Measurements from ENCODE around the gene ZNF280C.

ZNF280C gene

DNA sequence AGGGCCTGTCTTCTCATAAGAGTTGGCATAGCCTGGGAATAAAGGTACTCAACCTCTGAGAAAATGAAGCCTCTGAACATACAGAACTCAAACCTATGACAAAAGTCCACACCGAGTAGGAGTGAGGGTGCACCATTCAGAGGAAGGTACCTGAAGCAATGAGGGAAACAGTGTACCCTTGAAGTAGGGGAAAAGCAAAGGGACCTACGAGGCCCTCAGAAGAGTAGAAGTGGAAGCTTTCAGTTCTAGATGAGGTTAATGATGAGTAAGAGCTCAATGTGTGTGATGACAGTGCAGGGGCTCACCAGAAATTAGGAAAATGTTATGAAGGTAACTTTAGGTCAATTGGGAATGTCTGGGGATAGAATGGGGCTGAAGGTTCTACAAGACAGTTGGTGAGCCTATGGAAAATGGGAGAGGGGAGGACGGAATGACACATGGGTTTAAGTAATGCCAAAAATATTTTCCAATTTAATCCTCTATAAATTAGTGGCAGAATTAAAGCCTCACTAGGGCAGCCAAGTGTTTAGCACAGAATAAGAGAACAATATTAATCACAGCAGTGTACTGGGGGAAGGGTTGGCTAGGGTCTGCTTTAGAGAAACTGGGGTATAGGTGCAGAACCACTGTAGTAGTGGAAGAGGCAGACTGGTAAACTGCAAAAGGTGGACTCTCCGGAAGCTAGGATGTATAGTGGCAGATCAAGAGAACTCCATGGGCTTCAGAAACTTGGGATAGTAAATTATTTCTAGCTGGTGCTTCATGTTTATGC, 57.1 kb downstream of the ZNF280C start:
- in situ Hi-C loops (cut with MboI; ENCODE audit: low sequenced_read_pairs, unreplicated experiment): no loop called here
- no peak for DNase-seq (ENCODE audit: low spot score)
- TF ChIP-seq, protein P1, sequence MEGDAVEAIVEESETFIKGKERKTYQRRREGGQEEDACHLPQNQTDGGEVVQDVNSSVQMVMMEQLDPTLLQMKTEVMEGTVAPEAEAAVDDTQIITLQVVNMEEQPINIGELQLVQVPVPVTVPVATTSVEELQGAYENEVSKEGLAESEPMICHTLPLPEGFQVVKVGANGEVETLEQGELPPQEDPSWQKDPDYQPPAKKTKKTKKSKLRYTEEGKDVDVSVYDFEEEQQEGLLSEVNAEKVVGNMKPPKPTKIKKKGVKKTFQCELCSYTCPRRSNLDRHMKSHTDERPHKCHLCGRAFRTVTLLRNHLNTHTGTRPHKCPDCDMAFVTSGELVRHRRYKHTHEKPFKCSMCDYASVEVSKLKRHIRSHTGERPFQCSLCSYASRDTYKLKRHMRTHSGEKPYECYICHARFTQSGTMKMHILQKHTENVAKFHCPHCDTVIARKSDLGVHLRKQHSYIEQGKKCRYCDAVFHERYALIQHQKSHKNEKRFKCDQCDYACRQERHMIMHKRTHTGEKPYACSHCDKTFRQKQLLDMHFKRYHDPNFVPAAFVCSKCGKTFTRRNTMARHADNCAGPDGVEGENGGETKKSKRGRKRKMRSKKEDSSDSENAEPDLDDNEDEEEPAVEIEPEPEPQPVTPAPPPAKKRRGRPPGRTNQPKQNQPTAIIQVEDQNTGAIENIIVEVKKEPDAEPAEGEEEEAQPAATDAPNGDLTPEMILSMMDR (IDR thresholded peaks at IDR 0.05; ENCODE audit: borderline replicate concordance, control extremely low read depth, extremely low read depth, insufficient read depth, missing control alignments): no peak

DNA sequence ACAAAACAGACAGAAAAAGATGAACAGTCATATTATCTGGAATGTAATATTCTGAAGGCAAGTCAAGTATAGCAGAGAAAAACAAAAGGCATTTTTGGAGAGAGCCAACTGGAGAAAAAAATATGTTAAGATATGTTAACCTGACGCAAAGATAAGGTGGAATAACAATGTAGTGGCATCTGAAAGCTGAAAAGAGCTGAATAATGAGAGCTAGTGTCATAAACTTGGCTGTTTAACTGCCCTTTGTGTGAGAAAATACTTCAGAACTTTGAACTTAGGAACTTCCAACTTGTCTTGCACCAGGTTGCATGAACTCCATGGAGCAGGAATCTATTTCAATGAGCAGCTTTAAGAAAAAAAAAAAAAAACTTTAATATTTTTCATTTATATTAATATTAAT, 64.1 kb downstream of the ZNF280C start:
- in situ Hi-C loops (cut with MboI; ENCODE audit: low sequenced_read_pairs, unreplicated experiment): no loop called here
- TF ChIP-seq, protein P1 (IDR thresholded peaks at IDR 0.05; ENCODE audit: borderline replicate concordance, control extremely low read depth, extremely low read depth, insufficient read depth, missing control alignments): no peak
- no peak for DNase-seq (ENCODE audit: low spot score)

DNA sequence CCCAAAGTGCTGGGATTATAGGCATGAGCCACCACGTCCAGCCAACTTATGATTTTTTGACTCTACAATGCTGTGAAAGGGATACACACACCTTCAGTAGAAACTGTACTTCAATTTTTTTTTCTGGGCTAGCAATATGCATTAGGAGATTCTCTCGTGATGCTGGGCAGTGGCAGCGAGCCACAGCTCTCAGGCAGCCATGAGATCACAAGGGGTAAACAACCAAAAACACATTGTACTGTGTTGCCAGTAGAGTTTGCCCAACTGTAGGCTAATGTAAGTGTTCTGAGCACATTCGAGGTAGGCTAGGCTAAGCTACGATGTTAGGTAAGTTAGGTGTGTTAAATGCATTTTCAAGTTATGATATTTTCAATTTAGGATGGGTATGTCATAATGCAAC, 71.2 kb downstream of the ZNF280C start:
- DNase-seq (ENCODE audit: low spot score): no peak
- TF ChIP-seq, protein P1 (IDR thresholded peaks at IDR 0.05; ENCODE audit: borderline replicate concordance, control extremely low read depth, extremely low read depth, insufficient read depth, missing control alignments): no peak
- in situ Hi-C loops (cut with MboI; ENCODE audit: low sequenced_read_pairs, unreplicated experiment): loop anchor here (10.0 to 25.0 kb wide), 2 partner anchors 123 to 585 kb away; no protein-coding TSS in a partner anchor

DNA sequence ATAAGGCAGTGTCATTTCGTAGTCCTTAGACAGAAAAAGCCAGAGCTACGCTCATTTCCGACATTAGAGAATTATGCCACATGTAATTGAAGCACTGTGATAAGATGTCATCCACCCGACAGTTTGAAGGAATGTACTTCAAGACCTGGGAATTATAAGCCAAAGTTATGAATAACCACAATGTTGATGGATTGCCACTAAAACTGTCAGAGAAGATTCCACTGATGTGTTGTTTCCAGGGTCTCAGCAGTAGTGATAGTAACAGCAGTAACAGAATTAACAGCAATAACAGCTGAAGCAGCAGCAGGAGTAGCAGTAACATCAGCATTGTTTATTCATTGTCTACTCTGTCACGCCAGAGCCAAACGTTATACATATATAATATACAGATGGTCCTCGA, 72.2 kb downstream of the ZNF280C start:
- DNase-seq (ENCODE audit: low spot score): no peak
- TF ChIP-seq, protein P1 (IDR thresholded peaks at IDR 0.05; ENCODE audit: borderline replicate concordance, control extremely low read depth, extremely low read depth, insufficient read depth, missing control alignments): no peak
- in situ Hi-C loops (cut with MboI; ENCODE audit: low sequenced_read_pairs, unreplicated experiment): loop anchor here (10.0 to 25.0 kb wide), 2 partner anchors 122 to 584 kb away; no protein-coding TSS in a partner anchor

DNA sequence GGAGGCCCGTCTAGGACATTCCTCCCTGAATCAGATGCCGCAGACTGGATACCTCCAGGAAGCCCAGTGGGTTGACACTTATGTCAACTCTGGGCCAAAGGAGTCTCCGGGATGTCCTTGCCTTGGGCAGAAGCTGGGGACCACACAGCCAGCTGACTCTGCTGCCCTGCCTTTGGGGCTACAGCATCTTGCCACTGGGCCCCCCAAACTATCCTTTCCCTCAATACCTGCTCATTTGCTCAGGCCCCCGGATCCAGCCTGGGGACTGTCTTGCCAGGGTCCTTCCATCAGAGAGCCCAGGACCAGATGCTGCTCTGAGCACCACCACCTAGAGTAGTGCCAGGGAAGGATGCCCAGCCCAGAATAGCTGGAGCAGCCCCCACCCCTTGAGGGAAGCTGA, 77.9 kb downstream of the ZNF280C start:
- DNase-seq (ENCODE audit: low spot score): no peak
- in situ Hi-C loops (cut with MboI; ENCODE audit: low sequenced_read_pairs, unreplicated experiment): loop anchor here (10.0 to 25.0 kb wide), 2 partner anchors 116 to 578 kb away; no protein-coding TSS in a partner anchor

DNA sequence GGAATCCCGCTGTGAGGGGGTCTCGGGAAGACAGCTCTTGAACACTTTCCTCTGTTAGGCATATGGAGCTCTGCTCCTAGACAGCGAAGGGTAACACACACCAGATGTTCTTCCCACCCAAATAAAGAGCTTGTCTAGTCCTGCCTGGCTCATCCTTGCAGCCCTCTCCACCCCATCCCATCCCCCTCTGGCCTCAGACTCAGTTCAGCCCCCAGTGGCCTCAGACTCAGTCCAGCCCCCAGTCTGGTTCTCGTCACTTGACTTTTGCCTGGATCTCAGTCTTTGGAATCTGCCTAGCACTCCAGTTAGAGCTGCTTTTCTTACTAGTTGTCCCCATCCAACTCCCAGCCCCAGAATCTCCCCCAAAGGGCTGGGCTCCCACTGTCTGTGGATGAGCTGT, 82.0 kb downstream of the ZNF280C start:
- in situ Hi-C loops (cut with MboI; ENCODE audit: low sequenced_read_pairs, unreplicated experiment): loop anchor here (25.0 kb wide), 1 partner anchor 574 kb away; no protein-coding TSS in a partner anchor
- TF ChIP-seq, protein P1 (IDR thresholded peaks at IDR 0.05; ENCODE audit: borderline replicate concordance, control extremely low read depth, extremely low read depth, insufficient read depth, missing control alignments): no peak
- DNase-seq (ENCODE audit: low spot score): no peak

More for the DNA sequence above, 77.9 kb downstream of the ZNF280C start:
- TF ChIP-seq, protein P1 (IDR thresholded peaks at IDR 0.05; ENCODE audit: borderline replicate concordance, control extremely low read depth, extremely low read depth, insufficient read depth, missing control alignments): no peak

Measured in GM13976 (cell line).